Calu3 (cell line): Measurements from ENCODE around the gene MAN2A1. TPM values are rescaled to one million over a fixed set of nuclear protein-coding genes. Genes with fewer than 3 reads are reported as not detected.

Experiments
- BruUV-seq: library from RNA; stranded (reverse); fragments of 400-500 nt; replicated peaks from 2 replicates; lab custom pipeline; 2021; lab: Mats Ljungman, UMichigan
- CTCF ChIA-PET: fragments of 300-600 bp; sonication (Branson Sonifier 250); formaldehyde crosslinking; loops from one replicate; lab custom pipeline; 2022; ENCODE audit warnings: antibody characterized with exemption; lab: Charles Lee
- DNase-seq: peaks from one replicate; pipeline ENCODE4 v3.0.0; 2022
- H3K27ac Mint-ChIP-seq: one replicate; pipeline ENCODE4 v1.8.0; 2022; ENCODE audit warnings: mixed read lengths; ENCODE audit not compliant: unreplicated experiment
- H3K27me3 Mint-ChIP-seq: one replicate; pipeline ENCODE4 v1.8.0; 2022; ENCODE audit warnings: mixed read lengths; ENCODE audit not compliant: unreplicated experiment
- H3K36me3 Mint-ChIP-seq: one replicate; pipeline ENCODE4 v1.8.0; 2022; ENCODE audit warnings: mild to moderate bottlenecking, moderate library complexity, mixed read lengths; ENCODE audit not compliant: insufficient read depth, unreplicated experiment
- H3K4me1 Mint-ChIP-seq: one replicate; pipeline ENCODE4 v1.8.0; 2022; ENCODE audit warnings: mild to moderate bottlenecking, low read depth, mixed read lengths; ENCODE audit not compliant: unreplicated experiment
- H3K4me3 Mint-ChIP-seq: one replicate; pipeline ENCODE4 v1.8.0; 2022; ENCODE audit warnings: mild to moderate bottlenecking, low read depth, moderate library complexity, mixed read lengths; ENCODE audit not compliant: unreplicated experiment
- H3K9me3 Mint-ChIP-seq: one replicate; pipeline ENCODE4 v1.8.0; 2022; ENCODE audit warnings: low read depth, mixed read lengths; ENCODE audit not compliant: unreplicated experiment
- intact Hi-C: fragments of 100-400 bp; cut with micrococcal nuclease; formaldehyde crosslinking; loops from one replicate; pipeline ENCODE4 v1.10.0; 2022; ENCODE audit not compliant: unreplicated experiment
- total RNA-seq: library from RNA; stranded (reverse); gene quantifications from 2 replicates; pipeline ENCODE4 v1.2.3, GENCODE V29; 2022
- TF ChIP-seq, protein P1 (sequence below): fragments of 200-600 bp; IDR thresholded peaks from one replicate; pipeline ENCODE4 v1.8.0; 2022; ENCODE audit warnings: antibody characterized with exemption; ENCODE audit not compliant: unreplicated experiment

MAN2A1 gene
- total RNA-seq, 1 experiment from 2014 or later, result 76.3 TPM

DNA sequence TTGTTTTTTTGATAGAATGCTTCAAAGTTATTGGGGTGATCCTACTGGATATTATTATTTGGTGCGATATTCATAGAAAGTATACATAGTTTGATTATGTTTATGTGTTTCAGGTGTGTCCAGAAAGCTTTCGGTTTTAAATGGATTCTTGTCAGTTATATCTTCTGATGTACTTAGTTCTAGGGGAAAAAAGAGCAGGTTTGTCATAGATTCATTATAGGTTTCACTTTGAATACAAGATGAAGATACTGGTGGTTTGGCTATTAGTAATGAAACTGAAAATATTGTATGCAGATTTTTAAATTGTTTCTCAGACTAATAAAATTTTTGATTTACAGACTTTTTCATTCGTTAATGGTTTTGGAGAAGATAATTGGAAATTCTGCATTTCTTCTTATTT is 98.9 kb downstream of the MAN2A1 start:
- Mint-ChIP-seq H3K36me3 (no peaks in the 10 kb centered on the region), H3K4me3 (no peak overlapping the region), H3K4me1 (no peaks in the 10 kb centered on the region), H3K27me3 (no peaks in the 10 kb centered on the region), H3K9me3 (peaks cover 3% of the 10 kb centered on the region), H3K27ac (no peak overlapping the region)
- CTCF ChIA-PET, result no interaction called here
- no TSS peak for BruUV-seq
- intact Hi-C loops, result no loop called here
- no peak for DNase-seq
- TF ChIP-seq, protein P1, sequence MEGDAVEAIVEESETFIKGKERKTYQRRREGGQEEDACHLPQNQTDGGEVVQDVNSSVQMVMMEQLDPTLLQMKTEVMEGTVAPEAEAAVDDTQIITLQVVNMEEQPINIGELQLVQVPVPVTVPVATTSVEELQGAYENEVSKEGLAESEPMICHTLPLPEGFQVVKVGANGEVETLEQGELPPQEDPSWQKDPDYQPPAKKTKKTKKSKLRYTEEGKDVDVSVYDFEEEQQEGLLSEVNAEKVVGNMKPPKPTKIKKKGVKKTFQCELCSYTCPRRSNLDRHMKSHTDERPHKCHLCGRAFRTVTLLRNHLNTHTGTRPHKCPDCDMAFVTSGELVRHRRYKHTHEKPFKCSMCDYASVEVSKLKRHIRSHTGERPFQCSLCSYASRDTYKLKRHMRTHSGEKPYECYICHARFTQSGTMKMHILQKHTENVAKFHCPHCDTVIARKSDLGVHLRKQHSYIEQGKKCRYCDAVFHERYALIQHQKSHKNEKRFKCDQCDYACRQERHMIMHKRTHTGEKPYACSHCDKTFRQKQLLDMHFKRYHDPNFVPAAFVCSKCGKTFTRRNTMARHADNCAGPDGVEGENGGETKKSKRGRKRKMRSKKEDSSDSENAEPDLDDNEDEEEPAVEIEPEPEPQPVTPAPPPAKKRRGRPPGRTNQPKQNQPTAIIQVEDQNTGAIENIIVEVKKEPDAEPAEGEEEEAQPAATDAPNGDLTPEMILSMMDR, result no peak

DNA sequence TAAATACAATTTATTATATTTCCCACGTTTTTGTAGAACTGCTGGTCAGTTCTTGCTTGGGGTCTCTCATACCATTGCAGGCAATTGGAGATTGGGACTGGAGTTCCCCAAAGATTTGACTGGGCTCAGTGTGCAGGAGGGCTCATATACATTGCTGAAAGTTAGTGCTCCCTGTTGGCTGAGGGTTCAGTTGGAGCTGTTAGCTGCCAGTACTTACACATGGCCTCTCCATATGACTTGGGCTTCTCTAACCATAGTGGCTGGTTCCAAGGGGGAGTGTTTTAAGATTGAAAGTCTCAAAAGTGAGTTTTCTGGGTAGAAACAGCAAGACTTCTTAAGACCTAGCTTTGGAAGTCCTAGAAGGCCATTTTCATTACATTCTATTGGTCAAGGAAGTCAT is 102.9 kb downstream of the MAN2A1 start:
- no peak for DNase-seq
- H3K4me1 Mint-ChIP-seq, result no peaks in the 10 kb centered on the region
- intact Hi-C loops, result no loop called here
- no peaks in the 10 kb centered on the region for H3K27me3 Mint-ChIP-seq
- no peaks in the 10 kb centered on the region for H3K36me3 Mint-ChIP-seq
- peaks cover 3% of the 10 kb centered on the region for H3K9me3 Mint-ChIP-seq
- H3K4me3 Mint-ChIP-seq, result no peak overlapping the region
- CTCF ChIA-PET, result no interaction called here
- no peak overlapping the region for H3K27ac Mint-ChIP-seq
- TF ChIP-seq, protein P1, result no peak
- no TSS peak for BruUV-seq

DNA sequence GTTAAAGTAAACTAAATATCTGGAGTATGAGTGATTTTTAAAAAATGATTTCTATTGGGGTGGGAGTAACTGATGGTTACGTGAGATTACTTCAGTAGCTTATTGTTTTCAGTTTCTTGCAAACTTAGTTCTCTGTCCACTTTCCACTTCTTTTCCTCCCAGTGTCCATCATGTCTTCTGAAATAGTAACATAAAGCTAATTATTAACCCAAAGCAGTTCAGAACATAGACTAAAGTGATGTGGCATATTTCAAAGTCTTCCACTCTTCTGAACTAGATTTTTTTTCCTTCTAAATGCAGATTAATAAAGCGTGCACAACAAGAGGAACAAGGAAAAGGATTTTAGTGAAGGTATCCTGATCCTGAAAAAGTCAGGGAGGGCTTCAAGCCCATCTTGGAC is 114.1 kb downstream of the MAN2A1 start:
- CTCF ChIA-PET, result interaction anchor here (1.0 kb wide), 1 partner anchor 44 kb away, joined by 3 read pairs; no protein-coding TSS in a partner anchor
- DNase-seq, result no peak
- no peak overlapping the region for H3K4me3 Mint-ChIP-seq
- no peaks in the 10 kb centered on the region for H3K36me3 Mint-ChIP-seq
- no peaks in the 10 kb centered on the region for H3K27me3 Mint-ChIP-seq
- TF ChIP-seq, protein P1, result no peak
- H3K9me3 Mint-ChIP-seq, result no peaks in the 10 kb centered on the region
- intact Hi-C loops, result loop anchor here (2.0 kb wide), 1 partner anchor 109 kb away; no protein-coding TSS in a partner anchor
- H3K4me1 Mint-ChIP-seq, result peaks cover 30% of the 10 kb centered on the region
- no TSS peak for BruUV-seq
- H3K27ac Mint-ChIP-seq, result peak overlapping the region; percentile 37

DNA sequence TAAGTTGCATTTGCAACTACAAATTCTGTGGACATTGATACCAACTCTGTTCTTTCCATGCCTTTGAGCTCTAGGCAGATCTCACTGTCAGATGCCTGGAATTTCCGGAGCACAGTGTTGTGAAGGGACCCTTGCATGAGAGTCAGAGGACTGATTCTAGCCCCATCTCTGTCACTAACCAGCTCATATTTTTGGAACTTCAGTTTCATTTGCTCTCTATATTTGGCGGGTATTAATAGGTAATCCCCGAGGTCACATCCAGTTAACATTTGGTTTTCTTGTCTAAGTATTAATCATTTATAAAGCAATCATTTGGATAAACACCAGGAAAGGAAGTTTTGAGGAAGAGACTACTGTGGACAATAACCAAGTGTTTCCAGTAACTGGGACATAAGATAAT is 115.7 kb downstream of the MAN2A1 start:
- Mint-ChIP-seq H3K9me3 (no peaks in the 10 kb centered on the region), H3K4me3 (no peak overlapping the region), H3K4me1 (peaks cover 30% of the 10 kb centered on the region), H3K27me3 (no peaks in the 10 kb centered on the region), H3K36me3 (no peaks in the 10 kb centered on the region), H3K27ac (peak overlapping the region; percentile 73)
- intact Hi-C loops, result loop anchor here (2.0 kb wide), 1 partner anchor 111 kb away; no protein-coding TSS in a partner anchor
- peak; percentile 2 for DNase-seq
- BruUV-seq, result no TSS peak
- CTCF ChIA-PET, result interaction anchor here (1.8 kb wide), 1 partner anchor 117 kb away, joined by 5 read pairs; no protein-coding TSS in a partner anchor
- TF ChIP-seq, protein P1, result no peak
